ENCODE data around the gene SPAG16. TPM values are rescaled to one million over a fixed set of nuclear protein-coding genes. Genes with fewer than 3 reads are reported as not detected.

Gene SPAG16
- polyA plus RNA-seq, 1 of the 3 experiments (the other 2 are of a cell fraction) = 29.5 TPM

GRCh38 chr2:213416832-213417231, 132.6 kb downstream of the SPAG16 start:
- Histone ChIP-seq H3K36me3 (replicated peaks in 1 of 2; ENCODE audit: control insufficient read depth in 1 of 2, insufficient read depth in 2 of 2, low read length in 1 of 2) (no peaks in the 10 kb centered on the region), H3K4me1 (ENCODE audit: control insufficient read depth in 1 of 2, insufficient read depth in 2 of 2, low read depth in 1 of 2, low read length in 1 of 2) (no peaks in the 10 kb centered on the region), H3K4me3 (ENCODE audit: low read depth in 2 of 2, low read length in 1 of 2) (no peak overlapping the region), H4K20me1 (ENCODE audit: insufficient read depth) (no peaks in the 10 kb centered on the region), H3K27ac (ENCODE audit: low read depth in 2 of 2, low read length in 1 of 2) (no peak overlapping the region), H3K27me3 (ENCODE audit: insufficient read depth) (no peaks in the 10 kb centered on the region), H3K4me2 (no peak overlapping the region), H3K79me2 (ENCODE audit: insufficient read depth) (no peaks in the 10 kb centered on the region), H2AFZ (ENCODE audit: low read depth) (no peak overlapping the region), H3K9me3 (no peaks in the 10 kb centered on the region), H3K9me2 (no peaks in the 10 kb centered on the region), H3K9ac (no peak overlapping the region), H3F3A (replicated peaks; ENCODE audit: insufficient read depth) (no peaks in the 10 kb centered on the region)
- ChIA-PET CTCF (no interaction called here), POLR2A (no interaction called here)
- TF ChIP-seq USF1 (IDR thresholded peaks at IDR 0.05; ENCODE audit: borderline replicate concordance, low read depth) = no peak
- no peak for TF ChIP-seq CHD2 (IDR thresholded peaks at IDR 0.05; ENCODE audit: low read length, partially characterized antibody)
- no peak for TF ChIP-seq EZH2phosphoT487 (IDR thresholded peaks at IDR 0.05; ENCODE audit: borderline replicate concordance, low read depth)
- TF ChIP-seq EP300 (IDR thresholded peaks at IDR 0.05; ENCODE audit: borderline replicate concordance in 1 of 2, low read depth in 1 of 2, low read length in 1 of 2) = no peak
- TF ChIP-seq SMC3 (IDR thresholded peaks at IDR 0.05; ENCODE audit: low read depth, low read length) = no peak
- TF ChIP-seq TCF12 (IDR thresholded peaks at IDR 0.05) = no peak
- TF ChIP-seq IRF3 (IDR thresholded peaks at IDR 0.05; ENCODE audit: low read depth, low read length) = no peak
- no peak for TF ChIP-seq RFX5 (IDR thresholded peaks at IDR 0.05; ENCODE audit: low read length)
- no peak for TF ChIP-seq JUND (IDR thresholded peaks at IDR 0.05)
- DNase-seq = no peak
- WGBS (ENCODE audit: low lambda C conversion rate) = 8% methylated on average over 1 of the region's 1 CpG

DNA sequence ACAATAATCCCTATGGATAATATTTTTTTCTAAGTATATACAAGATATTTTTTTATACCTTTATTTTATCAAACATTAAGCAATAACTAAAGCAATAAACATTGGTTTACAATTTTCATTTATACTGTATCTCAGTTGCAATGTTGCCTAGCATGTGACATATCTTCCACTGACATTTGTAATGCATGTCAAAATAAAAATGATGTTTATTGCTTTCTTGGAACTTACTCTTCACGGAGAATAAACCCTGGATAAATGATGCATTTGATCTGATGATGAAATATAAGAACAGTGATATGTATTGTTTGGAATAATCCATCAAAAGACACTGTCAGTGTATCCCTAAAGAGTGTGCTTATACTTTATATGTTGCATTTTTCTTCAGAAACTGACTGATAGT, 135.7 kb downstream of the SPAG16 start:
- DNase-seq = no peak
- CTCF ChIA-PET = no interaction called here
- TF ChIP-seq CHD2 (IDR thresholded peaks at IDR 0.05; ENCODE audit: low read length, partially characterized antibody) = no peak
- TF ChIP-seq FOXJ3 (CRISPR knock-in tag; IDR thresholded peaks at IDR 0.05) = no peak
- no peak for TF ChIP-seq IRF3 (IDR thresholded peaks at IDR 0.05; ENCODE audit: low read depth, low read length)
- TF ChIP-seq, protein P1, sequence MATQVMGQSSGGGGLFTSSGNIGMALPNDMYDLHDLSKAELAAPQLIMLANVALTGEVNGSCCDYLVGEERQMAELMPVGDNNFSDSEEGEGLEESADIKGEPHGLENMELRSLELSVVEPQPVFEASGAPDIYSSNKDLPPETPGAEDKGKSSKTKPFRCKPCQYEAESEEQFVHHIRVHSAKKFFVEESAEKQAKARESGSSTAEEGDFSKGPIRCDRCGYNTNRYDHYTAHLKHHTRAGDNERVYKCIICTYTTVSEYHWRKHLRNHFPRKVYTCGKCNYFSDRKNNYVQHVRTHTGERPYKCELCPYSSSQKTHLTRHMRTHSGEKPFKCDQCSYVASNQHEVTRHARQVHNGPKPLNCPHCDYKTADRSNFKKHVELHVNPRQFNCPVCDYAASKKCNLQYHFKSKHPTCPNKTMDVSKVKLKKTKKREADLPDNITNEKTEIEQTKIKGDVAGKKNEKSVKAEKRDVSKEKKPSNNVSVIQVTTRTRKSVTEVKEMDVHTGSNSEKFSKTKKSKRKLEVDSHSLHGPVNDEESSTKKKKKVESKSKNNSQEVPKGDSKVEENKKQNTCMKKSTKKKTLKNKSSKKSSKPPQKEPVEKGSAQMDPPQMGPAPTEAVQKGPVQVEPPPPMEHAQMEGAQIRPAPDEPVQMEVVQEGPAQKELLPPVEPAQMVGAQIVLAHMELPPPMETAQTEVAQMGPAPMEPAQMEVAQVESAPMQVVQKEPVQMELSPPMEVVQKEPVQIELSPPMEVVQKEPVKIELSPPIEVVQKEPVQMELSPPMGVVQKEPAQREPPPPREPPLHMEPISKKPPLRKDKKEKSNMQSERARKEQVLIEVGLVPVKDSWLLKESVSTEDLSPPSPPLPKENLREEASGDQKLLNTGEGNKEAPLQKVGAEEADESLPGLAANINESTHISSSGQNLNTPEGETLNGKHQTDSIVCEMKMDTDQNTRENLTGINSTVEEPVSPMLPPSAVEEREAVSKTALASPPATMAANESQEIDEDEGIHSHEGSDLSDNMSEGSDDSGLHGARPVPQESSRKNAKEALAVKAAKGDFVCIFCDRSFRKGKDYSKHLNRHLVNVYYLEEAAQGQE (IDR thresholded peaks at IDR 0.05; ENCODE audit: low read depth, low read length) = no peak
- no peak for TF ChIP-seq RAD21 (IDR thresholded peaks at IDR 0.05; ENCODE audit: low read length)
- TF ChIP-seq, protein P2, sequence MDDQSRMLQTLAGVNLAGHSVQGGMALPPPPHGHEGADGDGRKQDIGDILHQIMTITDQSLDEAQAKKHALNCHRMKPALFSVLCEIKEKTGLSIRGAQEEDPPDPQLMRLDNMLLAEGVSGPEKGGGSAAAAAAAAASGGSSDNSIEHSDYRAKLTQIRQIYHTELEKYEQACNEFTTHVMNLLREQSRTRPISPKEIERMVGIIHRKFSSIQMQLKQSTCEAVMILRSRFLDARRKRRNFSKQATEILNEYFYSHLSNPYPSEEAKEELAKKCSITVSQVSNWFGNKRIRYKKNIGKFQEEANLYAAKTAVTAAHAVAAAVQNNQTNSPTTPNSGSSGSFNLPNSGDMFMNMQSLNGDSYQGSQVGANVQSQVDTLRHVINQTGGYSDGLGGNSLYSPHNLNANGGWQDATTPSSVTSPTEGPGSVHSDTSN (IDR thresholded peaks at IDR 0.05) = no peak
- no peak for TF ChIP-seq SIN3A (IDR thresholded peaks at IDR 0.05; ENCODE audit: borderline replicate concordance, low read depth, low read length)
- TF ChIP-seq NRF1 (IDR thresholded peaks at IDR 0.05; ENCODE audit: low read depth, low read length) = no peak
- TF ChIP-seq MXI1 (IDR thresholded peaks at IDR 0.05; ENCODE audit: low read depth, low read length) = no peak
- TF ChIP-seq JUND (IDR thresholded peaks at IDR 0.05) = no peak
- no peak for TF ChIP-seq FOSL2 (IDR thresholded peaks at IDR 0.05; ENCODE audit: borderline replicate concordance, low read depth)
- no peak for TF ChIP-seq MEF2A (IDR thresholded peaks at IDR 0.05; ENCODE audit: borderline replicate concordance, low read depth)
- Histone ChIP-seq H3K27ac (ENCODE audit: low read depth in 2 of 2, low read length in 1 of 2) (no peak overlapping the region), H3K9ac (no peak overlapping the region), H3K36me3 (replicated peaks in 1 of 2; ENCODE audit: control insufficient read depth in 1 of 2, insufficient read depth in 2 of 2, low read length in 1 of 2) (no peaks in the 10 kb centered on the region), H3K9me3 (no peaks in the 10 kb centered on the region), H2AFZ (ENCODE audit: low read depth) (no peak overlapping the region), H3K79me2 (ENCODE audit: insufficient read depth) (no peaks in the 10 kb centered on the region), H3K27me3 (ENCODE audit: insufficient read depth) (no peaks in the 10 kb centered on the region), H3K4me2 (no peak overlapping the region), H4K20me1 (ENCODE audit: insufficient read depth) (no peaks in the 10 kb centered on the region), H3K4me3 (ENCODE audit: low read depth in 2 of 2, low read length in 1 of 2) (no peak overlapping the region), H3K9me2 (no peaks in the 10 kb centered on the region), H3K4me1 (ENCODE audit: control insufficient read depth in 1 of 2, insufficient read depth in 2 of 2, low read depth in 1 of 2, low read length in 1 of 2) (no peaks in the 10 kb centered on the region), H3F3A (replicated peaks; ENCODE audit: insufficient read depth) (no peaks in the 10 kb centered on the region)
- 17% methylated on average over 1 of the region's 1 CpG for WGBS (ENCODE audit: low lambda C conversion rate)
- POLR2A ChIA-PET = no interaction called here
